Brain microvascular endothelial cell (primary cell): Measurements from ENCODE around the gene NFKBIE.

Experiments
- DNase-seq: peaks from one replicate; pipeline ENCODE4 v3.0.0-alpha.2; 2020
- H3K27ac ChIP-seq: fragments of 250-450 bp; sonication (Bioruptor Pico); 2 replicates; pipeline ENCODE4 v1.5.1; 2020; ENCODE audit warnings: mild to moderate bottlenecking, moderate library complexity
- H3K27me3 ChIP-seq: fragments of 250-450 bp; sonication (Bioruptor Pico); replicated peaks from 2 replicates; pipeline ENCODE4 v1.5.1; 2020; ENCODE audit warnings: mild to moderate bottlenecking
- H3K36me3 ChIP-seq: fragments of 250-450 bp; sonication (Bioruptor Pico); replicated peaks from 2 replicates; pipeline ENCODE4 v1.5.1; 2020; ENCODE audit warnings: mild to moderate bottlenecking
- H3K4me3 ChIP-seq: 2 replicates; pipeline ENCODE4 v1.5.1; 2011; ENCODE audit warnings: low read depth, mild to moderate bottlenecking, control low read depth, low read length, moderate library complexity
- CTCF ChIP-seq: IDR thresholded peaks from 2 replicates; pipeline ENCODE4 v1.5.1; 2011; ENCODE audit warnings: low read depth, mild to moderate bottlenecking, moderate library complexity, low read length, control low read depth, inconsistent platforms; ENCODE audit errors: missing control alignments
- in situ Hi-C: cut with HindIII; loops from 2 replicates; pipeline ENCODE4 v1.10.0; 2017; ENCODE audit warnings: low sequenced_read_pairs, low pct_ligation_motif_present

NFKBIE gene

DNA sequence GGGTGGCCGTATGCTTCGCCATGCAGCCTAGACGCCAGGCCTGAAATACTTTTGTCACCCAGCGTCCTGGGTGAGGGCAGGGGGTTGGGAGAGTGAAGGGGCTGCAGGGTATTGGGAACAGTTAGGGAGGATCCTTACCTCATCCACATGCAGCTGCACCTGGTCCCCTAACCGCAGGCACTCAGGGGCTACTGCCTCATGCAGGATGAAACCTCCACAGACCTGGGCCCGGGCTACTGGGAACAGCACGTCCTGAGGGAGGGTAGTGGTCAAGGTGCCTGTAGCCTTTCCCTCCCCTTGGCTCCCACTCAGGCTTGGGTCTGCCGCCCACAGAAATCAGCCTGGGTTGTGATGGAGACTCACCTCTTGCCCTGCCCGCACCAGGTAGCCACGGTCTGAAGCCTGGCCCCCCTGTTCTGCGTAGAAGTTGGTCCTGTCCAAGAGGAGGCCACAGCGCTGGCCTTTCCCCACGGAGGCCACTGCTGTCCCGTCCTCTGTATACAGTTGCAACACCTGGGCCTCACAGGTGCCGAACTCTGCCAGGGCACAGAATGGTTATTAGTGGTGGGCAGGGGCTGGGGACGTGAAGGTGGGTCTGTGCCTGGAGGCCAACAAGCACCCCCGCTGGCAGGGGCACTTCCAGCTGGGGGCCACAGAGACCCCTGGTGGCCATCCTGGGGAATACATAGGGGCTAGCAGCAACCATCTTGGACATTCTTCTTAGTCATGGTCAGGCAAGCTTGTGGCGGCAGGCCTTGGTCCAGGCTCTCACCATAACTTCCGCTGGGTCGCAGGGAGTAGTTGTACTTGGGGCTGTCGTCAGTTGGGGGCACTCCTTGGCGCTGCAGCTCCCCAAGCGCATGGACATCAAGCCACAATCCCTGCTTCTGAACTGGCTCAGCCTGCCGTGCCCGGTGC is 39.2 kb upstream of the NFKBIE start:
- in situ Hi-C loops: no loop called here
- H3K27me3 ChIP-seq: no peaks in the 10 kb centered on the region
- H3K36me3 ChIP-seq: peaks cover 63% of the 10 kb centered on the region
- peak; percentile 88 for TF ChIP-seq CTCF
- DNase-seq: peak; percentile 31
- peak overlapping the region; percentile 18 for H3K27ac ChIP-seq
- no peak overlapping the region for H3K4me3 ChIP-seq

DNA sequence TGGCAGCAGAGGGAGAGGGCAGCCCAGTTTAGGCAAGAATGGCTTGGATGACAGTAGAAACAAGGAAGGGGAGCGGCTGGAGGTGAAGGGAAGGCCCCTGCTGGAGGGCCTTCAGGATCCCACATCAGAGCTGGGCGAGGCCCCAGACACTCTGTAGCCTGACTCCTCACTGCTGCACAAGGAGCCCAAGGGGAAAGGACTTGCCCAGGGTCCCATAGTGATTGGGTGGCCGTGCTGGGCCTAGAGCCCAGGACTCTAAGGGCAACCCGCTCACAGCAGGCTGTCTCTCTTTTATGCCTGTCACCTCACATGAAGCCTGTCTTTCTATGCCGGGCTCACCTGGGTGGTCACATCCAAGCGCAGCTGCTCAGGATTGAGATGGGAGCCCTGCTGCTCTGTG is 38.5 kb upstream of the NFKBIE start:
- H3K36me3 ChIP-seq: peaks cover 57% of the 10 kb centered on the region
- in situ Hi-C loops: no loop called here

GRCh38 chr6:44302856-44303255 is 37.5 kb upstream of the NFKBIE start:
- Histone ChIP-seq H3K4me3 (no peak overlapping the region), H3K27ac (no peak overlapping the region), H3K36me3 (peaks cover 54% of the 10 kb centered on the region), H3K27me3 (peaks cover 3% of the 10 kb centered on the region)
- no peak for TF ChIP-seq CTCF
- no peak for DNase-seq
- in situ Hi-C loops: no loop called here

More for the DNA sequence above, 38.5 kb upstream of the NFKBIE start:
- Histone ChIP-seq H3K27me3 (no peaks in the 10 kb centered on the region), H3K4me3 (no peak overlapping the region), H3K27ac (no peak overlapping the region)
- TF ChIP-seq CTCF: no peak
- DNase-seq: no peak

DNA sequence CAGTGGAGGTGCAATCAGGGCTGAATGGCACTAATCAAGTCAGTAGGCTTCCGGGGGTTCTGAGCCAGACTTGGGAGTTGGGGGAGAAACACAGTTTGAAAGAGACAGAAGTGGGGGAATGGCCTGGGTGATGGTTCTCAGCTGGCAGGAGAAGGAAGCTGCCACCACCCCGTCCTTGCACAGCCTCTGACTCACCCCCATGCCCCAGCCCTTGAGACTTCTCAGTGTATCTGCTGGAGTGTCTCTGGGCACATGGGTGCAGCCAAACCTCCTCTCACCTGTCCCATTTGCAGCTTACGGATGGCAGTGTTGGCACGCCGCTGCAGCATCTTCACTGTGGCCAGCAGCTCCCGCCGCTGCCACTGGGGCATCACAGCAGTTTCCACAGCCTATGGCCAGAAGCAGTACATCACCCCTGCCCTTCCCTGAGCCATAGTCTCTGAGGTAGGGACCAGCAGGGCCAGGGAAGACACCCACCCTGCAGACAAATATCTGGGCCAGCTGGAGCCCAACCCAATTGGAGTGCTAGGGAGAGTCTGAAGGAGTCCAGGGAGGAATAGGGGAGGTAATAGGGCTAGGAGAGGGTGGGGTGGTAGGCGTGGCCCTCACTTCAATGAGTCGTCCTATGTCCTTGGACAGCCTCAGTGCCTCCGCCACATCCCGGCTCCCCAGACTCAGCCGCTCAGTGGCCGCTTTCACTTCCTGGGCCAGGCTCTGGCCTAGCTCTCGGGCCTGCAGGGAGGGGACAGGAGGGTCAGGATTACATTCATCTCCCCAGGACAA is 36.6 kb upstream of the NFKBIE start:
- in situ Hi-C loops: no loop called here

GRCh38 chr6:44301106-44301505 is 35.8 kb upstream of the NFKBIE start:
- in situ Hi-C loops: no loop called here
- no peak for TF ChIP-seq CTCF
- peaks cover 46% of the 10 kb centered on the region for H3K36me3 ChIP-seq

More for the DNA sequence above, 36.6 kb upstream of the NFKBIE start:
- peaks cover 51% of the 10 kb centered on the region for H3K36me3 ChIP-seq
- no peak for TF ChIP-seq CTCF
- DNase-seq: no peak
- peaks cover 11% of the 10 kb centered on the region for H3K27me3 ChIP-seq
- no peak overlapping the region for H3K4me3 ChIP-seq
- no peak overlapping the region for H3K27ac ChIP-seq

More at GRCh38 chr6:44301106-44301505, 35.8 kb upstream of the NFKBIE start:
- peaks cover 18% of the 10 kb centered on the region for H3K27me3 ChIP-seq
- no peak overlapping the region for H3K27ac ChIP-seq
- H3K4me3 ChIP-seq: no peak overlapping the region
- no peak for DNase-seq
